ENCODE results near the gene SLC44A1. TPM values are rescaled to one million over a fixed set of nuclear protein-coding genes. Genes with fewer than 3 reads are reported as not detected.

Gene SLC44A1
- total and polyA plus RNA-seq, 10 of the 15 experiments (the other 5 are each of a cell fraction or from before 2014, with no cell fraction given) = 2.4 to 21.2 (median 12.4) TPM

- TF ChIP-seq, protein P1, sequence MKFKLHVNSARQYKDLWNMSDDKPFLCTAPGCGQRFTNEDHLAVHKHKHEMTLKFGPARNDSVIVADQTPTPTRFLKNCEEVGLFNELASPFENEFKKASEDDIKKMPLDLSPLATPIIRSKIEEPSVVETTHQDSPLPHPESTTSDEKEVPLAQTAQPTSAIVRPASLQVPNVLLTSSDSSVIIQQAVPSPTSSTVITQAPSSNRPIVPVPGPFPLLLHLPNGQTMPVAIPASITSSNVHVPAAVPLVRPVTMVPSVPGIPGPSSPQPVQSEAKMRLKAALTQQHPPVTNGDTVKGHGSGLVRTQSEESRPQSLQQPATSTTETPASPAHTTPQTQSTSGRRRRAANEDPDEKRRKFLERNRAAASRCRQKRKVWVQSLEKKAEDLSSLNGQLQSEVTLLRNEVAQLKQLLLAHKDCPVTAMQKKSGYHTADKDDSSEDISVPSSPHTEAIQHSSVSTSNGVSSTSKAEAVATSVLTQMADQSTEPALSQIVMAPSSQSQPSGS (IDR thresholded peaks at IDR 0.05; ENCODE audit: low read length) = peak; percentile 70
- no peak for TF ChIP-seq DPF2 (IDR thresholded peaks at IDR 0.05)
- peak; percentile 51; the same call in 1 of the 2 replicates for TF ChIP-seq MTA3 (IDR thresholded peaks at IDR 0.05; ENCODE audit: borderline replicate concordance, low read length)
- TF ChIP-seq TCF3 (IDR thresholded peaks at IDR 0.05; ENCODE audit: borderline replicate concordance, insufficient read depth, low read depth, low read length) = no peak
- no peak for TF ChIP-seq SMC3 (IDR thresholded peaks at IDR 0.05; ENCODE audit: borderline replicate concordance, low read length)
- TF ChIP-seq IRF4 (IDR thresholded peaks at IDR 0.05; ENCODE audit: low read depth, low read length) = peak; percentile 53; the same call in 1 of the 2 replicates
- TF ChIP-seq CTCF (IDR thresholded peaks at IDR 0.05 in 2 of 3, conservative IDR thresholded peaks at IDR 0.05 in 1 of 3; ENCODE audit: control insufficient read depth in 2 of 3, extremely low read depth in 1 of 3, insufficient read depth in 1 of 3, low read depth in 3 of 3, low read length in 3 of 3) = no peak
- peak in 1 of 2 experiments; percentile 39; a peak in 2 of 4 replicates for TF ChIP-seq EP300 (IDR thresholded peaks at IDR 0.05; ENCODE audit: borderline replicate concordance in 1 of 2, control insufficient read depth in 1 of 2, low read depth in 2 of 2, low read length in 2 of 2)
- no peak for TF ChIP-seq TAF1 (IDR thresholded peaks at IDR 0.05; ENCODE audit: borderline replicate concordance, low read depth, low read length)
- TF ChIP-seq CBFB (IDR thresholded peaks at IDR 0.05; ENCODE audit: low read depth) = peak; percentile 51; the same call in 1 of the 2 replicates
- TF ChIP-seq, protein P2, sequence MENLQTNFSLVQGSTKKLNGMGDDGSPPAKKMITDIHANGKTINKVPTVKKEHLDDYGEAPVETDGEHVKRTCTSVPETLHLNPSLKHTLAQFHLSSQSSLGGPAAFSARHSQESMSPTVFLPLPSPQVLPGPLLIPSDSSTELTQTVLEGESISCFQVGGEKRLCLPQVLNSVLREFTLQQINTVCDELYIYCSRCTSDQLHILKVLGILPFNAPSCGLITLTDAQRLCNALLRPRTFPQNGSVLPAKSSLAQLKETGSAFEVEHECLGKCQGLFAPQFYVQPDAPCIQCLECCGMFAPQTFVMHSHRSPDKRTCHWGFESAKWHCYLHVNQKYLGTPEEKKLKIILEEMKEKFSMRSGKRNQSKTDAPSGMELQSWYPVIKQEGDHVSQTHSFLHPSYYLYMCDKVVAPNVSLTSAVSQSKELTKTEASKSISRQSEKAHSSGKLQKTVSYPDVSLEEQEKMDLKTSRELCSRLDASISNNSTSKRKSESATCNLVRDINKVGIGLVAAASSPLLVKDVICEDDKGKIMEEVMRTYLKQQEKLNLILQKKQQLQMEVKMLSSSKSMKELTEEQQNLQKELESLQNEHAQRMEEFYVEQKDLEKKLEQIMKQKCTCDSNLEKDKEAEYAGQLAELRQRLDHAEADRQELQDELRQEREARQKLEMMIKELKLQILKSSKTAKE (IDR thresholded peaks at IDR 0.05; ENCODE audit: low read depth, poor library complexity, severe bottlenecking) = peak; percentile 21
- peak; percentile 73; the same call in 1 of the 2 replicates for TF ChIP-seq MEF2A (IDR thresholded peaks at IDR 0.05; ENCODE audit: insufficient read depth, low read depth, low read length)
- TF ChIP-seq, protein P3, sequence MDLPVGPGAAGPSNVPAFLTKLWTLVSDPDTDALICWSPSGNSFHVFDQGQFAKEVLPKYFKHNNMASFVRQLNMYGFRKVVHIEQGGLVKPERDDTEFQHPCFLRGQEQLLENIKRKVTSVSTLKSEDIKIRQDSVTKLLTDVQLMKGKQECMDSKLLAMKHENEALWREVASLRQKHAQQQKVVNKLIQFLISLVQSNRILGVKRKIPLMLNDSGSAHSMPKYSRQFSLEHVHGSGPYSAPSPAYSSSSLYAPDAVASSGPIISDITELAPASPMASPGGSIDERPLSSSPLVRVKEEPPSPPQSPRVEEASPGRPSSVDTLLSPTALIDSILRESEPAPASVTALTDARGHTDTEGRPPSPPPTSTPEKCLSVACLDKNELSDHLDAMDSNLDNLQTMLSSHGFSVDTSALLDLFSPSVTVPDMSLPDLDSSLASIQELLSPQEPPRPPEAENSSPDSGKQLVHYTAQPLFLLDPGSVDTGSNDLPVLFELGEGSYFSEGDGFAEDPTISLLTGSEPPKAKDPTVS (IDR thresholded peaks at IDR 0.05; ENCODE audit: low read depth, low read length) = no peak
- no peak for TF ChIP-seq BCLAF1 (IDR thresholded peaks at IDR 0.05)
These were observed 113.5 kb downstream of the SLC44A1 start (continued) for GRCh38 chr9:105357937-105358336.

Data from GM12878 (cell line).